Keratinocyte (primary cell): Measurements from ENCODE around the gene IRF8. TPM values are rescaled to one million over a fixed set of nuclear protein-coding genes. Genes with fewer than 3 reads are reported as not detected.

Source experiments
- DNase-seq: peaks from one replicate; pipeline ENCODE4 v3.0.0-alpha.2; 2011; ENCODE audit warnings: low read depth, missing footprints, low spot score
- FAIRE-seq: peaks from 2 replicates; lab custom pipeline; 2011; peaks lifted over from hg19 to GRCh38; lab: Jason Lieb, UNC
- H2AFZ ChIP-seq: 2 replicates; pipeline ENCODE4 v1.6.0; 2012; ENCODE audit warnings: low read length, control low read depth, inconsistent platforms; ENCODE audit not compliant: control insufficient read depth
- H3K27ac ChIP-seq: 2 replicates; pipeline ENCODE4 v1.5.1; 2011; ENCODE audit warnings: low read length; ENCODE audit not compliant: control insufficient read depth, insufficient read depth
- H3K27me3 ChIP-seq: 3 replicates; pipeline ENCODE4 v1.6.0; 2011; ENCODE audit warnings: low read length; ENCODE audit not compliant: control insufficient read depth, insufficient read depth; ENCODE audit errors: extremely low read depth
- H3K36me3 ChIP-seq, 2 experiments: 2 replicates in 1 of 2; 3 replicates in 1 of 2; pipeline ENCODE4 v1.5.1; 2011; ENCODE audit warnings: low read length in 2 of 2, mild to moderate bottlenecking in 1 of 2; ENCODE audit not compliant: control insufficient read depth in 2 of 2, insufficient read depth in 2 of 2; ENCODE audit errors: extremely low read depth in 1 of 2
- H3K4me1 ChIP-seq: 3 replicates; pipeline ENCODE4 v1.5.1; 2011; ENCODE audit warnings: low read length; ENCODE audit not compliant: control insufficient read depth, insufficient read depth; ENCODE audit errors: extremely low read depth
- H3K4me2 ChIP-seq: 3 replicates; pipeline ENCODE4 v1.6.0; 2011; ENCODE audit warnings: low read depth, low read length; ENCODE audit not compliant: control insufficient read depth, insufficient read depth; ENCODE audit errors: extremely low read depth
- H3K4me3 ChIP-seq, 3 experiments: fragments of 200-600 bp in 1 of 3; sonication (generic) in 1 of 3; 2 replicates in 2 of 3; 3 replicates in 1 of 3; pipeline ENCODE4 v1.5.1; 2011 to 2016; ENCODE audit warnings: low read length in 3 of 3, mild to moderate bottlenecking in 3 of 3, control low read depth in 2 of 3, inconsistent platforms in 1 of 3, low read depth in 1 of 3, mixed read lengths in 1 of 3, mixed run types in 1 of 3, moderate library complexity in 1 of 3; ENCODE audit not compliant: control insufficient read depth in 2 of 3, insufficient read depth in 2 of 3; ENCODE audit errors: extremely low read depth in 1 of 3
- H3K79me2 ChIP-seq: 2 replicates; pipeline ENCODE4 v1.6.0; 2012; ENCODE audit warnings: low read length; ENCODE audit not compliant: control insufficient read depth, insufficient read depth
- H3K9ac ChIP-seq: 3 replicates; pipeline ENCODE4 v1.6.0; 2011; ENCODE audit warnings: low read length; ENCODE audit not compliant: control insufficient read depth, insufficient read depth; ENCODE audit errors: extremely low read depth
- H3K9me1 ChIP-seq: 3 replicates; pipeline ENCODE4 v1.6.0; 2011; ENCODE audit warnings: low read length; ENCODE audit not compliant: control insufficient read depth, insufficient read depth; ENCODE audit errors: extremely low read depth
- H3K9me3 ChIP-seq: 2 replicates; pipeline ENCODE4 v1.5.1; 2012; ENCODE audit warnings: low read depth, low read length; ENCODE audit not compliant: control insufficient read depth
- H4K20me1 ChIP-seq: 3 replicates; pipeline ENCODE4 v1.6.0; 2011; ENCODE audit warnings: low read length; ENCODE audit not compliant: control insufficient read depth, insufficient read depth; ENCODE audit errors: extremely low read depth
- EZH2 ChIP-seq: IDR thresholded peaks from one replicate; pipeline ENCODE4 v1.6.1; 2012; ENCODE audit warnings: inconsistent platforms, mild to moderate bottlenecking, low read length, moderate library complexity
- dilution Hi-C: fragments of 300-500 bp; cut with MboI; formaldehyde crosslinking; loops from one replicate; pipeline ENCODE4 v1.7.0; 2020; ENCODE audit warnings: low sequenced_read_pairs; ENCODE audit not compliant: extremely low pct_ligation_motif_present
- polyA plus RNA-seq, 5 experiments: library from polyadenylated mRNA; depleted of rRNA in 3 of 5; stranded (reverse) in 3 of 5; stranded (forward) in 1 of 5; unstranded in 1 of 5; fragments of >200 nt; gene quantifications; 1 replicate in 1 of 5; 2 replicates in 3 of 5; 3 replicates in 1 of 5; pipeline versions ENCODE4 v1.2.1 to v1.2.3, GENCODE V29; 2011 to 2012; ENCODE audit warnings: missing spikeins in 2 of 5, low read depth in 1 of 5, low replicate concordance in 1 of 5
- TF ChIP-seq, protein P1 (sequence below), 3 experiments: IDR thresholded peaks in 1 of 3; conservative IDR thresholded peaks in 1 of 3; optimal IDR thresholded peaks in 1 of 3; 2 replicates in 2 of 3; 3 replicates in 1 of 3; pipeline versions ENCODE3 to v1.5.1; 2011; ENCODE audit warnings: low read length in 3 of 3, mild to moderate bottlenecking in 3 of 3, moderate library complexity in 2 of 3, control low read depth in 1 of 3, inconsistent platforms in 1 of 3; ENCODE audit not compliant: insufficient read depth in 2 of 3; ENCODE audit errors: extremely low read depth in 1 of 3

Gene IRF8
- polyA plus RNA-seq, 1 donor (not counting 4 experiments of a cell fraction or from before 2014, with no cell fraction given) = not detected

DNA sequence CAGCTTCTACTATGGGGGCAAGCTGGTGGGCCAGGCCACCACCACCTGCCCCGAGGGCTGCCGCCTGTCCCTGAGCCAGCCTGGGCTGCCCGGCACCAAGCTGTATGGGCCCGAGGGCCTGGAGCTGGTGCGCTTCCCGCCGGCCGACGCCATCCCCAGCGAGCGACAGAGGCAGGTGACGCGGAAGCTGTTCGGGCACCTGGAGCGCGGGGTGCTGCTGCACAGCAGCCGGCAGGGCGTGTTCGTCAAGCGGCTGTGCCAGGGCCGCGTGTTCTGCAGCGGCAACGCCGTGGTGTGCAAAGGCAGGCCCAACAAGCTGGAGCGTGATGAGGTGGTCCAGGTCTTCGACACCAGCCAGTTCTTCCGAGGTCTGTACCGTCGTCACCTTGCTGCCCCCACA, 19.5 kb downstream of the IRF8 start:
- Histone ChIP-seq H3K36me3 (no peaks in the 10 kb centered on the region), H3K4me3 (no peak overlapping the region), H2AFZ (no peak overlapping the region), H3K27me3 (no peaks in the 10 kb centered on the region), H3K4me1 (no peaks in the 10 kb centered on the region), H3K27ac (no peak overlapping the region), H3K9me3 (no peaks in the 10 kb centered on the region), H3K79me2 (no peaks in the 10 kb centered on the region), H3K4me2 (no peak overlapping the region), H4K20me1 (no peaks in the 10 kb centered on the region), H3K9ac (no peak overlapping the region), H3K9me1 (no peaks in the 10 kb centered on the region)
- no peak for TF ChIP-seq EZH2
- TF ChIP-seq, protein P1, sequence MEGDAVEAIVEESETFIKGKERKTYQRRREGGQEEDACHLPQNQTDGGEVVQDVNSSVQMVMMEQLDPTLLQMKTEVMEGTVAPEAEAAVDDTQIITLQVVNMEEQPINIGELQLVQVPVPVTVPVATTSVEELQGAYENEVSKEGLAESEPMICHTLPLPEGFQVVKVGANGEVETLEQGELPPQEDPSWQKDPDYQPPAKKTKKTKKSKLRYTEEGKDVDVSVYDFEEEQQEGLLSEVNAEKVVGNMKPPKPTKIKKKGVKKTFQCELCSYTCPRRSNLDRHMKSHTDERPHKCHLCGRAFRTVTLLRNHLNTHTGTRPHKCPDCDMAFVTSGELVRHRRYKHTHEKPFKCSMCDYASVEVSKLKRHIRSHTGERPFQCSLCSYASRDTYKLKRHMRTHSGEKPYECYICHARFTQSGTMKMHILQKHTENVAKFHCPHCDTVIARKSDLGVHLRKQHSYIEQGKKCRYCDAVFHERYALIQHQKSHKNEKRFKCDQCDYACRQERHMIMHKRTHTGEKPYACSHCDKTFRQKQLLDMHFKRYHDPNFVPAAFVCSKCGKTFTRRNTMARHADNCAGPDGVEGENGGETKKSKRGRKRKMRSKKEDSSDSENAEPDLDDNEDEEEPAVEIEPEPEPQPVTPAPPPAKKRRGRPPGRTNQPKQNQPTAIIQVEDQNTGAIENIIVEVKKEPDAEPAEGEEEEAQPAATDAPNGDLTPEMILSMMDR (optimal IDR thresholded peaks at IDR 0.05 in 1 of 3, IDR thresholded peaks at IDR 0.05 in 1 of 3, conservative IDR thresholded peaks at IDR 0.05 in 1 of 3; ENCODE audit: extremely low read depth in 1 of 3, insufficient read depth in 2 of 3, low read length in 3 of 3) = no peak
- FAIRE-seq = no peak
- DNase-seq = no peak
- dilution Hi-C loops = no loop called here

DNA sequence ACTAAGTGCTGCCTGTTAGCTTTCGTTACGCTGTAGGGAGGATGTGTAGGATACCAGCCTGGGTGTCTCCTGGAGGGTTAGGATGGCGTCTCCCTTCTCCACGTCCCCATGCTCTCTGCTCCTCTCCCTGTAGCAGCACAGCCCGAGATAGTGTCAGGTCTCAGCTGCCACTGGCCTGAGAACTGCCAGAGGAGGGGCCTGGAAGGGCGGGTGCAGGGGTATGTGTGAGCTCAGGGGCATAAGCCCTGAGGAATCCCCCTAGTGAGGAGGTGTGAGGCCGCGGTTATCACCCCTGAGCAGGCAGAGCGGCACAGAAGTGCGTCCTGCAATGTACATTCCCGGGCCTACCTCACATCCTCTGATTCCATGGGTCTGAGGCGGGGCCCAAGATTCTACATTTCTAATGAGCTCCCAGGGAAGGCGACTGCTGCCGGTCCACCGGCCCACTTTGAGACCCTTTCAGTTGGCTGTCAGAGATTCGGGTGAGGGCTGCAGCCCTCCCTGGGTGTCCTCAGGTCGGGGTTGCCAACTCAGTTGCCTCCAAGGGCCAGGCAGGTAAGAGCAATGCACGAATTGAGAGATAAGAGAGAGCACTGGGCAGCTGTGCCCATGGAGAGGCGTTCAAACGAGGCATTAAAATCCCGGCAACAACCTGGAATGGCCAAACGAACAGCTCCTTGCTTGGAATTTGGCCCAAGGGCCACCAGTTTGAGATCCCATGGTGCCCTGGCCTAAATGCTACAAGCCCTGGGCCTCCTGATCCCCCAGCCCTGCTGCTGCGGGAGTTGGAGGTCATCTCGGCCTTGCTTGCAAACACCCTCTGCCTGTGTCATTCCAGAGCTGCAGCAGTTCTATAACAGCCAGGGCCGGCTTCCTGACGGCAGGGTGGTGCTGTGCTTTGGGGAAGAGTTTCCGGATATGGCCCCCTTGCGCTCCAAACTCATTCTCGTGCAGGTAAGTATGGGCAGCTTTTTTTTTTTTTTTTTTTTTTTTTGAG, 20.6 kb downstream of the IRF8 start:
- Histone ChIP-seq H3K79me2 (no peaks in the 10 kb centered on the region), H3K9me1 (no peaks in the 10 kb centered on the region), H3K9ac (no peak overlapping the region), H3K4me1 (no peaks in the 10 kb centered on the region), H3K4me2 (no peak overlapping the region), H3K9me3 (no peaks in the 10 kb centered on the region), H2AFZ (no peak overlapping the region), H3K36me3 (no peaks in the 10 kb centered on the region), H3K4me3 (no peak overlapping the region), H3K27me3 (no peaks in the 10 kb centered on the region), H4K20me1 (no peaks in the 10 kb centered on the region), H3K27ac (no peak overlapping the region)
- DNase-seq (no peak), FAIRE-seq (no peak)
- dilution Hi-C loops = no loop called here
- no peak for TF ChIP-seq EZH2
- TF ChIP-seq, protein P1 (optimal IDR thresholded peaks at IDR 0.05 in 1 of 3, IDR thresholded peaks at IDR 0.05 in 1 of 3, conservative IDR thresholded peaks at IDR 0.05 in 1 of 3; ENCODE audit: extremely low read depth in 1 of 3, insufficient read depth in 2 of 3, low read length in 3 of 3) = no peak
